Endothelial cell (in vitro differentiated cells): Measurements from ENCODE around the gene CTSE. TPM values are rescaled to one million over a fixed set of nuclear protein-coding genes. Genes with fewer than 3 reads are reported as not detected.
A peak's percentile ranks its signal among the peaks of the same experiment; 100 is the strongest.

Experiments
- DNase-seq: peaks from one replicate; pipeline ENCODE4 v3.0.0; 2021; ENCODE audit warnings: low spot score
- H3K27ac Mint-ChIP-seq: one replicate; pipeline ENCODE4 v1.8.0; 2021; ENCODE audit warnings: mixed read lengths, inconsistent platforms; ENCODE audit not compliant: unreplicated experiment
- H3K27me3 Mint-ChIP-seq: one replicate; pipeline ENCODE4 v1.8.0; 2021; ENCODE audit warnings: mild to moderate bottlenecking, moderate library complexity, mixed read lengths, inconsistent platforms; ENCODE audit not compliant: unreplicated experiment
- H3K36me3 Mint-ChIP-seq: one replicate; pipeline ENCODE4 v1.8.0; 2021; ENCODE audit warnings: mild to moderate bottlenecking, low read depth, mixed read lengths, inconsistent platforms; ENCODE audit not compliant: unreplicated experiment
- H3K4me1 Mint-ChIP-seq: one replicate; pipeline ENCODE4 v1.8.0; 2021; ENCODE audit warnings: mild to moderate bottlenecking, mixed read lengths, inconsistent platforms; ENCODE audit not compliant: unreplicated experiment
- H3K4me3 Mint-ChIP-seq: one replicate; pipeline ENCODE4 v1.8.0; 2021; ENCODE audit warnings: mild to moderate bottlenecking, mixed read lengths, inconsistent platforms; ENCODE audit not compliant: unreplicated experiment
- H3K9me3 Mint-ChIP-seq: one replicate; pipeline ENCODE4 v1.8.0; 2021; ENCODE audit warnings: mixed read lengths, inconsistent platforms; ENCODE audit not compliant: unreplicated experiment
- CTCF ChIP-seq: fragments of 200-600 bp; sonication (generic); IDR thresholded peaks from one replicate; pipeline ENCODE4 v1.5.0; 2021; ENCODE audit warnings: antibody characterized with exemption; ENCODE audit not compliant: unreplicated experiment
- total RNA-seq: library from RNA; stranded (reverse); fragmentation: NEBNext Ultra II Directional; extraction: Animal tissue kit (Norgen Biotek cat#: 25700); gene quantifications from one replicate; pipeline ENCODE4 v1.2.1, GENCODE V29; 2021; ENCODE audit not compliant: unreplicated experiment

The CTSE gene
- total RNA-seq, 1 donor from 2014 or later: not detected

DNA sequence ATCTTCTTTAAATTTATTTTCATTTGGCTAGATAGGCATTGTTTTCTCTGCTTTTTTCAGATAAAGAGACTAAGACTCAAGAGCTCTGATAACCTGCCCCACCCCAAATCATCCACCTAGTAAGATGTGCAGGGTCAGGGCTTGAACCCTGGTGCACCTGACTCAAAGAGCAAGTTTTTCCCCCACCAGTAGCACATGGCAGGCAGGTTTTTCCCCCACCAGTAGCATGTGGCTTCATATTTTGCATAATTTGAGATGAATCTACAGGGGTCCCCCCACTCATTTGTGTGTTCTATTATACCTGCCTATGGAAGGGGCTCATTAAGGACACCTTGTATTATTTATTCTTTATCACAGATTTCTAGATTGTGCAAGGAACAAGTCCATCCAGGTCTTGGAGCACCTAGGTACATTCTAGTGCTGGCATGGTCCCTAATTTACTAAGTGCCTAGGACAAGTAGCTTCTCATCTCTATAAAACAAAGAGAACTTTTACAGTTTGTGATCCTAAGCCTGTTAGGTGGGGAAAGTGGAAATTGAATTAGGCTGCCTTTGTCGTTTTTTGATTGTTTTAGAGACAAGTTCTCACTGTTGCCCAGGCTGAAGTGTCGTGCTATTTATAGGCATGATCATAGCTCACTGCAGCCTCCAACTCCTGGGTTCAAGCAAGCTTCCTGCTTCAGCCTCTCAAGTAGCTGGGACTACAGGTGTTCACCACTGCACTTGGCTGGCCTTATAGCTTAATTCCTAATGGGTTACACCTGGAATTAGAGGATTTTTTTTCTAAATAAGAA, 13.2 kb upstream of the CTSE start:
- H3K27me3 Mint-ChIP-seq: no peaks in the 10 kb centered on the region

DNA sequence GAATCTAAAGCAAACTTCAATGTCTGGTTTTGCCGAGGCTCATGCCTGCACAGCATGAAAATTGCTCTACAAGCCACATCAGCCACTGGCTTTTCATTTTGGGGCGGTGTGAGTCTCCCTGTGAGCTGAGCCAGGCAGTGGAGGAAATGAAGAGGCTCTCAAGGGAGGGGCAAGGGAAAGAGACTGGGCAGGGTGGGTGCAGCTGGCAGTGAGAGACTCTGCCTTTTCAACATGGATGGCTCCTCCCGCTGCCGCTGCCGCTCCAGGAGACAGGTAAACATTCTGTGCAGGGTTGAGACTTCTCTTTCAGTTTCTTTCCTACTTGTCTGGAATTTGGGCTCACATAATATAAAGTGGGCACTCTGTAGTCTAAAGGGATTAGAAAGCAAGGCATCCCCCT, 11.3 kb upstream of the CTSE start:
- DNase-seq: no peak
- H3K9me3 Mint-ChIP-seq: no peaks in the 10 kb centered on the region
- no peaks in the 10 kb centered on the region for H3K27me3 Mint-ChIP-seq
- no peak overlapping the region for H3K4me3 Mint-ChIP-seq
- no peaks in the 10 kb centered on the region for H3K36me3 Mint-ChIP-seq
- no peak for TF ChIP-seq CTCF
- no peaks in the 10 kb centered on the region for H3K4me1 Mint-ChIP-seq
- no peak overlapping the region for H3K27ac Mint-ChIP-seq

More for the DNA sequence above, 13.2 kb upstream of the CTSE start:
- no peak for DNase-seq
- H3K9me3 Mint-ChIP-seq: no peaks in the 10 kb centered on the region
- no peak for TF ChIP-seq CTCF
- H3K36me3 Mint-ChIP-seq: no peaks in the 10 kb centered on the region
- H3K4me1 Mint-ChIP-seq: no peaks in the 10 kb centered on the region
- no peak overlapping the region for H3K4me3 Mint-ChIP-seq
- no peak overlapping the region for H3K27ac Mint-ChIP-seq

GRCh38 chr1:206032380-206033140, 8.9 kb upstream of the CTSE start:
- Mint-ChIP-seq H3K27me3 (peaks cover 5% of the 10 kb centered on the region), H3K4me3 (no peak overlapping the region), H3K9me3 (no peaks in the 10 kb centered on the region), H3K4me1 (no peaks in the 10 kb centered on the region), H3K27ac (no peak overlapping the region), H3K36me3 (no peaks in the 10 kb centered on the region)
- no peak for TF ChIP-seq CTCF
- no peak for DNase-seq

DNA sequence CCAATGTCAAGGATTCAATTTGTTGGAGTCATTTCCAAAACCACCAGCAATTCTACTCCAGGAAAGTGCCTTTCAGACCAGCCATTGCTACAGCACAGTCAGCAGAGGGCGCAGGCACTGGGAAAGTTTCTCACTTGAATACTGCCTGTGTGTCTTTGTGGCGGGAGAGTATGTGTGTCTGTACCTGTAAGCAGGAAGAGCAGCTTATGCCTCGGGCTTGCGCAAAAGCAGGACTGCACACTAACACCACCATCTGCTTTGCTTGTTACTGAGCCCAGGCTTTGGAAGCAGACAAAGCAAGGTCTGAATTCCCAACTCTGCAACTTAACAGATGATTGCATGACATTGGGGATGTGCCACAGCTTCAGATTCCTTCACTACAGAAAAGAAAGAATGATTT, 7.0 kb upstream of the CTSE start:
- Mint-ChIP-seq H3K4me3 (no peak overlapping the region), H3K9me3 (no peaks in the 10 kb centered on the region), H3K4me1 (no peaks in the 10 kb centered on the region), H3K27me3 (peaks cover 5% of the 10 kb centered on the region), H3K36me3 (no peaks in the 10 kb centered on the region), H3K27ac (no peak overlapping the region)
- TF ChIP-seq CTCF: peak; percentile 60
- DNase-seq: peak; percentile 72

GRCh38 chr1:206030191-206030590, 6.5 kb upstream of the CTSE start:
- Mint-ChIP-seq H3K27me3 (peaks cover 5% of the 10 kb centered on the region), H3K4me3 (no peak overlapping the region), H3K36me3 (no peaks in the 10 kb centered on the region), H3K27ac (no peak overlapping the region), H3K9me3 (no peaks in the 10 kb centered on the region), H3K4me1 (no peaks in the 10 kb centered on the region)
- TF ChIP-seq CTCF: no peak
- no peak for DNase-seq
